ENCODE data around the gene PCBP3. TPM values are rescaled to one million over a fixed set of nuclear protein-coding genes. Genes with fewer than 3 reads are reported as not detected.
"Not testable (repeated sequence)": the region's sequence is repeated elsewhere in the genome, so short reads cannot be mapped to it uniquely, and the experiment has no call there.

PCBP3 gene
- total RNA-seq, 1 donor = 1.1 TPM

- Histone ChIP-seq H4K20me1 (ENCODE audit: insufficient read depth, low read length) (no peaks in the 10 kb centered on the region), H3K4me1 (ENCODE audit: insufficient read depth, low read length) (peaks cover 39% of the 10 kb centered on the region), H3K9me3 (ENCODE audit: low read depth, low read length) (no peaks in the 10 kb centered on the region), H3K4me3 (ENCODE audit: insufficient read depth, low read length) (peak overlapping the region; percentile 73), H2AFZ (ENCODE audit: low read length) (peak overlapping the region; percentile 82), H3K36me3 (ENCODE audit: insufficient read depth, low read length) (no peaks in the 10 kb centered on the region), H3K27me3 (ENCODE audit: insufficient read depth, low read length) (no peaks in the 10 kb centered on the region), H3K79me2 (ENCODE audit: insufficient read depth, low read length) (no peaks in the 10 kb centered on the region), H3K27ac (ENCODE audit: low read depth, low read length) (peak overlapping the region; percentile 92), H3K4me2 (ENCODE audit: insufficient read depth, low read length) (peak overlapping the region; percentile 90)
- peak; percentile 97 for DNase-seq (ENCODE audit: insufficient read length, low spot score, missing footprints)
- no peak for TF ChIP-seq CTCF (IDR thresholded peaks at IDR 0.05; ENCODE audit: extremely low read depth, low read depth, low read length)
Observed at GRCh38 chr21:45974073-45975019, 330.8 kb downstream of the PCBP3 start.

GRCh38 chr21:45975020-45975666 is 331.6 kb downstream of the PCBP3 start:
- Histone ChIP-seq H3K4me1 (ENCODE audit: insufficient read depth, low read length) (peaks cover 39% of the 10 kb centered on the region), H3K9me3 (ENCODE audit: low read depth, low read length) (no peaks in the 10 kb centered on the region), H3K27ac (ENCODE audit: low read depth, low read length) (peak overlapping the region; percentile 92), H3K36me3 (ENCODE audit: insufficient read depth, low read length) (no peaks in the 10 kb centered on the region), H3K4me2 (ENCODE audit: insufficient read depth, low read length) (peak overlapping the region; percentile 90), H3K79me2 (ENCODE audit: insufficient read depth, low read length) (no peaks in the 10 kb centered on the region), H2AFZ (ENCODE audit: low read length) (peak overlapping the region; percentile 56), H4K20me1 (ENCODE audit: insufficient read depth, low read length) (no peaks in the 10 kb centered on the region), H3K4me3 (ENCODE audit: insufficient read depth, low read length) (peak overlapping the region; percentile 73), H3K27me3 (ENCODE audit: insufficient read depth, low read length) (no peaks in the 10 kb centered on the region)
- peak; percentile 89 for DNase-seq (ENCODE audit: insufficient read length, low spot score, missing footprints)
- TF ChIP-seq CTCF (IDR thresholded peaks at IDR 0.05; ENCODE audit: extremely low read depth, low read depth, low read length) = no peak

GRCh38 chr21:45975667-45976409 is 332.3 kb downstream of the PCBP3 start:
- H3K27ac ChIP-seq (ENCODE audit: low read depth, low read length); H3K4me3 ChIP-seq (ENCODE audit: insufficient read depth, low read length); H3K79me2 ChIP-seq (ENCODE audit: insufficient read depth, low read length); H3K9me3 ChIP-seq (ENCODE audit: low read depth, low read length); H2AFZ ChIP-seq (ENCODE audit: low read length); H4K20me1 ChIP-seq (ENCODE audit: insufficient read depth, low read length); DNase-seq (ENCODE audit: insufficient read length, low spot score, missing footprints); H3K4me2 ChIP-seq (ENCODE audit: insufficient read depth, low read length); H3K36me3 ChIP-seq (ENCODE audit: insufficient read depth, low read length); H3K27me3 ChIP-seq (ENCODE audit: insufficient read depth, low read length): not testable (repeated sequence)
- H3K4me1 ChIP-seq (ENCODE audit: insufficient read depth, low read length) = peaks cover 42% of the 10 kb centered on the region

- no peak overlapping the region for H3K4me2 ChIP-seq (ENCODE audit: insufficient read depth, low read length)
- no peak overlapping the region for H2AFZ ChIP-seq (ENCODE audit: low read length)
- TF ChIP-seq CTCF (IDR thresholded peaks at IDR 0.05; ENCODE audit: extremely low read depth, low read depth, low read length) = no peak
- H4K20me1 ChIP-seq (ENCODE audit: insufficient read depth, low read length) = peaks cover 1% of the 10 kb centered on the region
- no peak overlapping the region for H3K27ac ChIP-seq (ENCODE audit: low read depth, low read length)
- H3K79me2 ChIP-seq (ENCODE audit: insufficient read depth, low read length) = peaks cover 9% of the 10 kb centered on the region
- peak; percentile 35 for DNase-seq (ENCODE audit: insufficient read length, low spot score, missing footprints)
- no peaks in the 10 kb centered on the region for H3K27me3 ChIP-seq (ENCODE audit: insufficient read depth, low read length)
- H3K9me3 ChIP-seq (ENCODE audit: low read depth, low read length) = no peaks in the 10 kb centered on the region
- no peaks in the 10 kb centered on the region for H3K36me3 ChIP-seq (ENCODE audit: insufficient read depth, low read length)
- H3K4me3 ChIP-seq (ENCODE audit: insufficient read depth, low read length) = no peak overlapping the region
- H3K4me1 ChIP-seq (ENCODE audit: insufficient read depth, low read length) = peaks cover 40% of the 10 kb centered on the region
Observed at GRCh38 chr21:45976701-45977311, 333.3 kb downstream of the PCBP3 start.
